GM21737 (cell line): Measurements from ENCODE around the gene COL18A1.
"Not testable (repeated sequence)": the region's sequence is repeated elsewhere in the genome, so short reads cannot be mapped to it uniquely, and the experiment has no call there.

Experiments
- ATAC-seq: cut with Tn5 transposase; IDR thresholded peaks from one replicate; pipeline ENCODE4 v1.9.1; 2021; ENCODE audit warnings: mild to moderate bottlenecking, moderate library complexity; ENCODE audit not compliant: unreplicated experiment

Gene COL18A1

GRCh38 chr21:45514311-45515021, 109.5 kb downstream of the COL18A1 start:
- ATAC-seq, result no peak

- no peak for ATAC-seq
Measured at GRCh38 chr21:45515241-45516061, 110.5 kb downstream of the COL18A1 start.

GRCh38 chr21:45516071-45516670, 111.2 kb downstream of the COL18A1 start:
- ATAC-seq, result no peak

- ATAC-seq, result no peak
Measured at GRCh38 chr21:45516671-45517151, 111.7 kb downstream of the COL18A1 start.

- no peak for ATAC-seq
Measured at GRCh38 chr21:45517249-45518065, 112.5 kb downstream of the COL18A1 start.

GRCh38 chr21:45518742-45519141, 113.8 kb downstream of the COL18A1 start:
- ATAC-seq, result no peak

GRCh38 chr21:45519182-45519581, 114.2 kb downstream of the COL18A1 start:
- ATAC-seq, result no peak

- ATAC-seq, result no peak
Measured at GRCh38 chr21:45521241-45521640, 116.3 kb downstream of the COL18A1 start.

GRCh38 chr21:45522381-45522780, 117.4 kb downstream of the COL18A1 start:
- no peak for ATAC-seq

- no peak for ATAC-seq
Measured at GRCh38 chr21:45522986-45523385, 118.0 kb downstream of the COL18A1 start.

- no peak for ATAC-seq
Measured at GRCh38 chr21:45523411-45524101, 118.6 kb downstream of the COL18A1 start.

- ATAC-seq, result no peak
Measured at GRCh38 chr21:45524756-45525152, 119.8 kb downstream of the COL18A1 start.

- no peak for ATAC-seq
Measured at GRCh38 chr21:45525153-45525909, 120.4 kb downstream of the COL18A1 start.

- ATAC-seq, result no peak
Measured at GRCh38 chr21:45525910-45526306, 120.9 kb downstream of the COL18A1 start.

- ATAC-seq, result not testable (repeated sequence)
Measured at GRCh38 chr21:45527151-45527999, 122.4 kb downstream of the COL18A1 start.

GRCh38 chr21:45528028-45528705, 123.2 kb downstream of the COL18A1 start:
- ATAC-seq, result no peak

- no peak for ATAC-seq
Measured at GRCh38 chr21:45528981-45529784, 124.2 kb downstream of the COL18A1 start.
